GM12891 (cell line): ENCODE measurements around the gene NR0B1. TPM values are rescaled to one million over a fixed set of nuclear protein-coding genes. Genes with fewer than 3 reads are reported as not detected.

Experiments used
- DNase-seq: peaks from one replicate; pipeline ENCODE4 v3.0.0; 2011; ENCODE audit warnings: low spot score; ENCODE audit not compliant: insufficient read length
- FAIRE-seq: peaks from 2 replicates; lab custom pipeline; 2011; peaks lifted over from hg19 to GRCh38; lab: Jason Lieb, UNC
- PAX5 ChIP-seq: IDR thresholded peaks from 2 replicates; pipeline ENCODE4 v1.6.1; 2011; ENCODE audit warnings: low read length, moderate library complexity, mild to moderate bottlenecking; ENCODE audit not compliant: insufficient read depth, severe bottlenecking
- POLR2A ChIP-seq: IDR thresholded peaks from 2 replicates; pipeline ENCODE4 v1.6.1; 2011; ENCODE audit warnings: low read depth, low read length, control low read depth
- POLR2AphosphoS5 ChIP-seq: IDR thresholded peaks from 2 replicates; pipeline ENCODE4 v1.6.1; 2011; ENCODE audit warnings: low read depth, low read length, control low read depth
- POU2F2 ChIP-seq: IDR thresholded peaks from 2 replicates; pipeline ENCODE4 v1.6.1; 2011; ENCODE audit warnings: low read depth, mild to moderate bottlenecking, control low read depth, low read length, moderate library complexity
- SPI1 ChIP-seq: IDR thresholded peaks from 2 replicates; pipeline ENCODE4 v1.6.1; 2011; ENCODE audit warnings: low read depth, low read length, control low read depth
- TAF1 ChIP-seq: IDR thresholded peaks from 2 replicates; pipeline ENCODE4 v1.6.1; 2011; ENCODE audit warnings: low read depth, low read length, control low read depth
- polyA plus RNA-seq: library from polyadenylated mRNA; unstranded; fragments of >200 nt; gene quantifications from one replicate; pipeline ENCODE4 v1.2.1, GENCODE V29; 2012; ENCODE audit warnings: low read depth, missing spikeins, inconsistent platforms; ENCODE audit not compliant: missing spikeins

The NR0B1 gene, protein sequence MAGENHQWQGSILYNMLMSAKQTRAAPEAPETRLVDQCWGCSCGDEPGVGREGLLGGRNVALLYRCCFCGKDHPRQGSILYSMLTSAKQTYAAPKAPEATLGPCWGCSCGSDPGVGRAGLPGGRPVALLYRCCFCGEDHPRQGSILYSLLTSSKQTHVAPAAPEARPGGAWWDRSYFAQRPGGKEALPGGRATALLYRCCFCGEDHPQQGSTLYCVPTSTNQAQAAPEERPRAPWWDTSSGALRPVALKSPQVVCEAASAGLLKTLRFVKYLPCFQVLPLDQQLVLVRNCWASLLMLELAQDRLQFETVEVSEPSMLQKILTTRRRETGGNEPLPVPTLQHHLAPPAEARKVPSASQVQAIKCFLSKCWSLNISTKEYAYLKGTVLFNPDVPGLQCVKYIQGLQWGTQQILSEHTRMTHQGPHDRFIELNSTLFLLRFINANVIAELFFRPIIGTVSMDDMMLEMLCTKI
- not detected for polyA plus RNA-seq

DNA sequence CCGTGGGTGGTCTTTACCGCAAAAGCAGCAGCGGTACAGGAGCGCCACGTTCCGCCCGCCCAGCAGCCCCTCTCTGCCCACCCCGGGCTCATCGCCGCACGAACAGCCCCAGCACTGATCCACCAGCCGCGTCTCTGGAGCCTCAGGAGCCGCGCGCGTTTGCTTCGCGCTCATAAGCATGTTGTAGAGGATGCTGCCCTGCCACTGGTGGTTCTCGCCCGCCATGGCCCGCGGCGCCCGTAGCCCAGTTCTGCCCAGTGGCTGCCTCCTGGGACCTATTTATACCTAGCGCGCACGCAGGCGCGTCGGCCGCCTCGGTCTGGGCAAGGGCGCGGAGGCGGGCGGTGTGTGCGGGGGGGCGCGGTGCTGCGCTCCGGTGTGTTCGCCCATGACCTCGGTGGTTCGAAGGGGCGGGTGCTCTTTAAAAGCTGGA lies at the start of gene NR0B1:
Gene NR0B1, minus strand, starts transcription at position 252 of the 433 bp plus-strand sequence. Its CDS starts 27 bp downstream, at position 225.
- FAIRE-seq (no peak), DNase-seq (no peak)
- TF ChIP-seq TAF1 (no peak), POLR2AphosphoS5 (no peak)

DNA sequence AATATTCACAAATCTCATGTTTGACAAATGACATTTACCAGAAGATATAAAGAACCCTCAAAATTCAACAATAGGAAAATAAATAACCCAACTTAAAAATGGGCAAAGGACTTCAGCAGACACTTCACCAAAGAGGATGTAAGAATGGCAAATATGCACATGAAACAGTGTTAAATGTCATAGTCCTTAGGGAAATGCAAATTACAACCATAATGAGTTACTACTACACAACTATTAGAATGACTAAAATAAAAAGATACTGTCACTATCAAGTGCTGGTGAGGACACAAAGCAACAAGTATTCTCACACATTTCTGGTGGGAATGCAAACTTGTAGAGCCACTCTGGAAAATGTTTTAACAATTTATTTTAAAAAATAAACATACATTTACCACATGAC lies 40.8 kb upstream of the NR0B1 start:
- FAIRE-seq: no peak
- TF ChIP-seq POLR2AphosphoS5: no peak
- no peak for TF ChIP-seq PAX5
- TF ChIP-seq SPI1: no peak
- TF ChIP-seq TAF1: no peak
- no peak for DNase-seq

DNA sequence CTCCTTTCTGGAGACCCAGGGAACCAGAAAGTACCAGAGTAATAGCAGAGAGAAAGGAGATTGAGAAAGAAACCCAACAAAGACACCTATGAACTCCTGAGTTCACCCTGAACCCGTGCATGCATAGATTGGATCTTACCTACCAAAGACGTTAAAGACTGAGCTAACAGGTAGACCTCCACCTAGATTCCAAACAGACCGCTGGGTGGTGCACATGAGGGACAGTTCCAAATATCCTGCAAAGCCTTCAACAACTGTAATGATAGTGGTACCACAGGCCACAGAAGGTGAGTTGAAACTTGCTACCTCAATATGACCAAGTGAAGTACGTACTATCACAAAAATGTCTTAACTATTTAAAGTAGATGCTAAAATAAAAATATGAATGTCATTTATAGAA lies 34.0 kb upstream of the NR0B1 start:
- no peak for FAIRE-seq
- TF ChIP-seq POU2F2 (no peak), TAF1 (no peak)
- no peak for DNase-seq

DNA sequence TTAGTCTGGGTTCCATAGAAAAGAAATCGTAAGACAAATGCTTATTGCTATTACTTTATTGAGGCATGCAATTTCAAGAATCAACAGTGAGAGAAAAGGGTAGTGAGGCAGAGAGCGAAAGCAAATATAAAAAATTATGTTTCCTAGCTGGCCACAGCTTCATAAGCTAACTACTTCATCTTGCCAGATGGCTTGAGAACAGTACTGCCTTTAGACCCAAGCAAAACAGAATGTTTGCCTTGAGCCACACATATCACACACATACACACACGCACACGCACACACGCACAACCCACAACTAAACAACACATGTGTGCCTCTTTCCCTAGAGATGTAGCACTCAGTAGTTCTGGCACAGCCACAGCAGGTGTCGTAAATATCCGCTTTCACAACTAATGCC lies 31.6 kb upstream of the NR0B1 start:
- no peak for FAIRE-seq
- no peak for TF ChIP-seq SPI1
- no peak for TF ChIP-seq POU2F2
- TF ChIP-seq POLR2A: no peak
- no peak for TF ChIP-seq TAF1
- no peak for TF ChIP-seq PAX5
- TF ChIP-seq POLR2AphosphoS5: no peak
- DNase-seq: no peak

DNA sequence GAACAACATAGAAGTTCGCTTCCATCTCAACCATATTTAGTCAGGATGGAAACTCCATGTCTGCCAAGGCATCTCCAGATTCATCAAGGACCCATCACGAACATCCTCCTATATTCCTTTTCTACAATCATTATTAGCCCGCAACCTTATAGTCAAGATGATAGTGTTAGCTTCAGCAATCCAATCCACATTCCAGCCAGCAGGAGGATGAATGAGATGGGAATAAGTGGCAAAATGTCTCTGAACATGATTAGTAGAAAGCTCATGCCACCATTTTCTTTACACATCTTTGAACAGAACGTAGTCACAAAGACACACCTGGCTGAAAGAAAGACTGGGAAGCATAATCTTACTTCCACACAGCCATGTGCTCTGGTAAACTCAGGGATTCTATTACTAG lies 18.6 kb upstream of the NR0B1 start:
- FAIRE-seq (no peak), DNase-seq (no peak)
- TF ChIP-seq PAX5 (no peak), TAF1 (no peak), SPI1 (no peak), POLR2AphosphoS5 (no peak), POU2F2 (no peak), POLR2A (no peak)

DNA sequence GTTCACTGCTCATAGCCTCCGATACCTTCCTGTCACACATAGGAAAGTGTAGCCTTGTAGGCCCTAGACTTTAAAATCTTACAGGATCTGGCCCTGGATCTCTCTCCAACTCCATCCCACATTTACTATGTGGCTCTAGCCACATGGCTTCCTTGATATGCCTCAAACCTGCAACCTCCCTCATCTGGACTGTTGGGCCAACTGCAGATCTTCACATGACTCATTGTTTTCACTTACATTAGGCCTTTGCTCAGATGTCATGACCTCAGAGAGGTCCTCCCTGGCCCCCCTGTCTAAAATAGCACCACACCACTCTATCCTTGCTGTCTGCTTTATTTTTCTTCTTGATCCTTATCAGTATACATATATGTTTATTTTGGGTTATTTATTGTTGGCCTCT lies 8.1 kb upstream of the NR0B1 start:
- DNase-seq: no peak
- no peak for TF ChIP-seq POLR2AphosphoS5
- TF ChIP-seq PAX5: no peak
- no peak for TF ChIP-seq POU2F2
- no peak for TF ChIP-seq POLR2A
- TF ChIP-seq SPI1: no peak
- TF ChIP-seq TAF1: no peak
- no peak for FAIRE-seq

DNA sequence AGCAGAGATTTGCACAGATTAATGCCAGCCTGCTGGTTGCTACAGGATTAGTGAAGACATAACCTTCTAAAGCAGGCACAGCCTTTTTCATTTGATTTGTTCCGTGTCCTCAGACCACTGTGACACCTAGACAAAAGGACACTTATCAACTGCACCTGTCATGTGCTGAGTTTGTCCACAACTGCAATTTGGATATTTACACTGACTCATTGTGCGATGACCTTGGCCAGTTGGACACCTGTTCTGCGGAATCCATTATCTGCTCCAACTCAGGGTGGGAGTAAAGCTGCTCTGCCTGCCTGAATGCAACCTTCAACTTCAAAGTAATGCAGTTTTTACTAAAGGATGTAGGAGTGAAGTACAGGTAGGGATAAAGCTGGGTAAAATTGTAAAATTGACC lies 4.1 kb upstream of the NR0B1 start:
- no peak for FAIRE-seq
- TF ChIP-seq SPI1 (no peak), POLR2AphosphoS5 (no peak), POU2F2 (no peak), TAF1 (no peak), POLR2A (no peak), PAX5 (no peak)
- no peak for DNase-seq

DNA sequence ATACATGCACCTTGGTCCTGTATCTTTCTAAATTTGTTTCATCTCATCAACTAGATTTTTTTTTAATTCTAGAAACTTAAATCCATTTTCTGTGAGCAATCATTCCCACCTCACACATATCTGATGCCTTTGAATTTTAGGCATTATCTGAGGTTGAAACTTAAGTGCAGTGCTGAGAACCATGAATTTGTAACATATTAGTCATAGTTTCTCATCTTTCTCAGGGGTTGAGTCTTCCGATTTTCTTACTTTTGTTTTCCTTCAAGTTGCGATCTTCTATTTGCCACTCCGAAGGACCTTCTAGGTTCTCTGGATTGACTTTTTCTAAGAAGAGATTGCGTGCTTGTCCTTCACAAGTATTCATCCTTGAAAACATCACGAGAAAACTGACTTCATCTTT lies 3.7 kb upstream of the NR0B1 start:
- TF ChIP-seq PAX5 (no peak), TAF1 (no peak), POLR2A (no peak), SPI1 (no peak), POU2F2 (no peak), POLR2AphosphoS5 (no peak)
- no peak for FAIRE-seq
- no peak for DNase-seq

DNA sequence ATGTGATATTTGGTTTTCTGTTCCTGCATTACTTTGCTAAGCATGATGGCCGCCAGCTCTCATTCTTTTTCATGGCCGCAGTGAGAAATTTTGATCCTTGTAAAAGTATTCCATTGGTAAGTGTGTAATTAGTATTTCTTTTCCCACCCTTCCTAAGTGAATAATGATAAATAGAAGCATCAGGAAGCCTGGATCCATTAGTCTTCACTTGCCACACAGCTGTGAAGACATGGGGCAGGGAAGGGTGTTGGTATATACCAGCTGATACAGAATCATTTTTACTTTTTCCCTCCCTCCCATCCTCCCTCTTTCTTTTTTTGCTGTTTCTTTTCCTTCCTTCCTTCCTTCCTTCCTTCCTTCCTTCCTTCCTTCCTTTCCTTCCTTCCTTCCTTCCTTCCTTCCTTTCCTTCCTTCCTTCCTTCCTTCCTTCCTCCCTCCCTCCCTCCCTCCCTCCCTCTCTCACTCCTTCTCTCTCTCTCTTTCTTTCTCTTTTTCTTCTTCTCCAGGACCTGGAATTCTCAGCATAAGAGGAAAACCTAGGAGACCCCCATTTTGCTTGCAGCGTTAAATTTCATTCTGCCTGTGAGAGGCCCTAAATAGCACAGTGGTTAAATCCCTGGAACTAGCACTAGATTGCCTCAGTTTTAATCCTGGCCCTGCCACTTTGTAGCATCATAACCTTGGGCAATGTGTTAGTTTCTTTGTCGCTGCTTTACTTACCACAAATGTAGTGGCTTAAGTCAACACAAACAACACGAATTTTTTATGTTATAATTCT lies 1.4 kb upstream of the NR0B1 start:
- no peak for DNase-seq
- FAIRE-seq: no peak
- TF ChIP-seq POU2F2 (no peak), SPI1 (no peak), PAX5 (no peak), POLR2AphosphoS5 (no peak), TAF1 (no peak), POLR2A (no peak)
